Measurements from ENCODE around the gene NSFL1C.
A peak's percentile ranks its signal among the peaks of the same experiment; 100 is the strongest.
"Not testable (repeated sequence)": the region's sequence is repeated elsewhere in the genome, so short reads cannot be mapped to it uniquely, and the experiment has no call there.

Gene NSFL1C

GRCh38 chr20:1422753-1423152, 43.9 kb downstream of the NSFL1C start:
- no peak for DNase-seq

GRCh38 chr20:1420066-1420465, 46.6 kb downstream of the NSFL1C start:
- DNase-seq, result no peak

GRCh38 chr20:1418350-1418749, 48.3 kb downstream of the NSFL1C start:
- peak; percentile 28 for DNase-seq

GRCh38 chr20:1417790-1418189, 48.9 kb downstream of the NSFL1C start:
- no peak for DNase-seq

GRCh38 chr20:1417273-1417672, 49.4 kb downstream of the NSFL1C start:
- peak; percentile 60 for DNase-seq

- peak; percentile 76 for DNase-seq
Measured at GRCh38 chr20:1415667-1416468, 50.8 kb downstream of the NSFL1C start.

- no peak for DNase-seq
Measured at GRCh38 chr20:1414982-1415381, 51.7 kb downstream of the NSFL1C start.

- no peak for DNase-seq
Measured at GRCh38 chr20:1405801-1406200, 60.8 kb downstream of the NSFL1C start.

GRCh38 chr20:1403624-1404023, 63.0 kb downstream of the NSFL1C start:
- DNase-seq, result no peak

- no peak for DNase-seq
Measured at GRCh38 chr20:1402149-1402548, 64.5 kb downstream of the NSFL1C start.

GRCh38 chr20:1401451-1401907, 65.2 kb downstream of the NSFL1C start:
- DNase-seq, result no peak

- not testable (repeated sequence) for DNase-seq
Measured at GRCh38 chr20:1399678-1400366, 66.8 kb downstream of the NSFL1C start.

- DNase-seq, result not testable (repeated sequence)
Measured at GRCh38 chr20:1398185-1398584, 68.5 kb downstream of the NSFL1C start.

GRCh38 chr20:1397710-1398109, 68.9 kb downstream of the NSFL1C start:
- DNase-seq, result no peak

- DNase-seq, result no peak
Measured at GRCh38 chr20:1396702-1397101, 69.9 kb downstream of the NSFL1C start.

GRCh38 chr20:1396264-1396663, 70.4 kb downstream of the NSFL1C start:
- no peak for DNase-seq

GRCh38 chr20:1394686-1395085, 72.0 kb downstream of the NSFL1C start:
- DNase-seq, result no peak

GRCh38 chr20:1393507-1393882, 73.2 kb downstream of the NSFL1C start:
- DNase-seq, result no peak

GRCh38 chr20:1392693-1393506, 73.7 kb downstream of the NSFL1C start, which contains the start of gene FKBP1A:
FKBP1A (minus strand) TSS chr20:1393054; CDS start chr20:1392998, 56 bp downstream.
- peak; percentile 72 for DNase-seq

GRCh38 chr20:1392443-1392692, 74.3 kb downstream of the NSFL1C start:
- no peak for DNase-seq

Measured in GOT3 (cell line).